Common myeloid progenitor, CD34-positive (primary cell): Measurements from ENCODE around the gene CREG2.
A peak's percentile ranks its signal among the peaks of the same experiment; 100 is the strongest.
"Not testable (repeated sequence)": the region's sequence is repeated elsewhere in the genome, so short reads cannot be mapped to it uniquely, and the experiment has no call there.

Source experiments
- CTCF ChIA-PET: fragments of 350-600 bp; sonication (Branson Sonifier 250); formaldehyde crosslinking; loops from one replicate; lab custom pipeline; 2021; ENCODE audit warnings: antibody characterized with exemption; lab: Charles Lee
- POLR2A ChIA-PET: fragments of 350-600 bp; sonication (Branson Sonifier 250); formaldehyde crosslinking; loops from one replicate; lab custom pipeline; 2021; ENCODE audit warnings: antibody characterized with exemption; lab: Charles Lee
- DNase-seq, 3 donors: peaks; one replicate each; pipeline versions ENCODE4 v3.0.0 to v3.0.0-alpha.2; 2013
- H3K27ac ChIP-seq, 2 experiments: 1 replicate in 1 of 2; 2 replicates in 1 of 2; pipeline ENCODE4 v1.7.0; 2013; ENCODE audit warnings: inconsistent platforms in 2 of 2, low read length in 2 of 2, mild to moderate bottlenecking in 2 of 2, low read depth in 1 of 2, moderate library complexity in 1 of 2; ENCODE audit not compliant: severe bottlenecking in 2 of 2, insufficient read depth in 1 of 2, poor library complexity in 1 of 2
- H3K27me3 ChIP-seq, 5 experiments: replicated peaks in 2 of 5; 1 replicate in 3 of 5; 2 replicates in 2 of 5; pipeline versions ENCODE4 v1.6.1 to v1.7.0; 2013; ENCODE audit warnings: low read length in 4 of 5, mild to moderate bottlenecking in 2 of 5, moderate library complexity in 2 of 5, inconsistent platforms in 1 of 5; ENCODE audit not compliant: insufficient read depth in 5 of 5, control insufficient read depth in 4 of 5
- H3K36me3 ChIP-seq, 4 experiments: 1 replicate in 2 of 4; 2 replicates in 2 of 4; pipeline versions ENCODE4 v1.6.1 to v1.7.0; 2013; ENCODE audit warnings: low read length in 3 of 4, control low read depth in 1 of 4, mild to moderate bottlenecking in 1 of 4; ENCODE audit not compliant: control insufficient read depth in 4 of 4, insufficient read depth in 4 of 4
- H3K4me1 ChIP-seq, 4 experiments: 1 replicate in 3 of 4; 2 replicates in 1 of 4; pipeline versions ENCODE4 v1.6.1 to v1.7.1; 2013; ENCODE audit warnings: low read length in 3 of 4, mild to moderate bottlenecking in 3 of 4, control low read depth in 1 of 4, inconsistent platforms in 1 of 4, moderate library complexity in 1 of 4; ENCODE audit not compliant: control insufficient read depth in 4 of 4, insufficient read depth in 4 of 4; ENCODE audit errors: control extremely low read depth in 1 of 4
- H3K4me3 ChIP-seq, 7 experiments: 1 replicate in 4 of 7; 2 replicates in 3 of 7; pipeline versions ENCODE4 v1.5.1 to v1.7.0; 2013; ENCODE audit warnings: mild to moderate bottlenecking in 7 of 7, low read length in 6 of 7, moderate library complexity in 6 of 7, inconsistent platforms in 2 of 7, low read depth in 2 of 7, control low read depth in 1 of 7; ENCODE audit not compliant: insufficient read depth in 4 of 7, control insufficient read depth in 1 of 7; ENCODE audit errors: extremely low read depth in 1 of 7
- H3K9me3 ChIP-seq, 5 experiments: 1 replicate in 4 of 5; 2 replicates in 1 of 5; pipeline versions ENCODE4 v1.6.1 to v1.7.1; 2013; ENCODE audit warnings: low read length in 4 of 5, mild to moderate bottlenecking in 2 of 5, inconsistent platforms in 1 of 5, low read depth in 1 of 5, moderate library complexity in 1 of 5; ENCODE audit not compliant: control insufficient read depth in 4 of 5, insufficient read depth in 2 of 5; ENCODE audit errors: control extremely low read depth in 1 of 5
- WGBS: methylation state at CpG from one replicate; pipeline ENCODE4 v1.1.5; 2013; ENCODE audit not compliant: insufficient coverage; 5-methylcytosine and 5-hydroxymethylcytosine counted together

The CREG2 gene

DNA sequence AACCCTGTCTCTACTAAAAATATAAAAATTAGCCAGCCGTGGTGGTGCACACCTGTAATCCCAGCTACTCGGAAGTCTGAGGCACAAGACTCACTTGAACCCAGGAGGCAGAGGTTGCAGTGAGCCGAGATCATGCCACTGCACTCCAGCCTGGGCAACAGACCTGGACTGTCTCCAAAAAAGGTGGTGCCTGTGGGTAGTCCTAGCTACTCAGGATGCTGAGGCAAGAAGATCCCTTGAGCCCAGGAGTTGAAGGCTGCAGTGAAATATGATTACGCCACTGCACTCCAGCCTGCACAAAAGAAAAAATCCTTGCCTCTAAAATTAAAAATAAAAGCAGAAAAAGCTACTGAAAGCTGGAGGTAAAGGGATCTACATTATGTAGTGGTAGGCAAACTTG, 34.7 kb downstream of the CREG2 start:
- H3K4me3 ChIP-seq, POLR2A ChIA-PET, H3K27me3 ChIP-seq: not testable (repeated sequence)

DNA sequence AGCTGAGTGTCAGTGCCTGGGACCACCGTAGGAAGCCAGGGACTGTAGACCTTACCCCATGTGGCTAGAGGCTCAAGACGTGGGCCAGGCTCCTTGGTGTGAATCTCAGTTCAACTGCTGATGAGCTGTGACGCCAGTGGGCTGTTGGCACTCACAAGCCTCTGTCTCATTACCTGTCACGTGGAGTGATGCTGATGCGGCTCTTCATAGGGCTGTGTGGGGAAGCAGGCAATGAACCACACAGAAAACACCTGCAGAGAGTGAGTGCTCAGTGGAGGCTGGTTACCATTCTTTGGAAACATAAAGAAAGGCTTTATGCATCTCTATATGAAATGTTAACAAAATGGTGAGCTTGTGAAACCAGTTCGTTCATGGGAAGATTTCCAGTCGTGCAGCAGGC, 36.1 kb downstream of the CREG2 start:
- DNase-seq = no peak

More for the DNA sequence above, 34.7 kb downstream of the CREG2 start:
- 84% methylated on average over 3 of the region's 4 CpGs for WGBS
- not testable (repeated sequence) for DNase-seq, H3K36me3 ChIP-seq, H3K27ac ChIP-seq, H3K9me3 ChIP-seq, H3K4me1 ChIP-seq
- CTCF ChIA-PET = interaction anchor here (1.3 to 1.4 kb wide), 2 partner anchors 9 to 10 kb away, joined by 3 to 5 read pairs; no protein-coding TSS in a partner anchor

DNA sequence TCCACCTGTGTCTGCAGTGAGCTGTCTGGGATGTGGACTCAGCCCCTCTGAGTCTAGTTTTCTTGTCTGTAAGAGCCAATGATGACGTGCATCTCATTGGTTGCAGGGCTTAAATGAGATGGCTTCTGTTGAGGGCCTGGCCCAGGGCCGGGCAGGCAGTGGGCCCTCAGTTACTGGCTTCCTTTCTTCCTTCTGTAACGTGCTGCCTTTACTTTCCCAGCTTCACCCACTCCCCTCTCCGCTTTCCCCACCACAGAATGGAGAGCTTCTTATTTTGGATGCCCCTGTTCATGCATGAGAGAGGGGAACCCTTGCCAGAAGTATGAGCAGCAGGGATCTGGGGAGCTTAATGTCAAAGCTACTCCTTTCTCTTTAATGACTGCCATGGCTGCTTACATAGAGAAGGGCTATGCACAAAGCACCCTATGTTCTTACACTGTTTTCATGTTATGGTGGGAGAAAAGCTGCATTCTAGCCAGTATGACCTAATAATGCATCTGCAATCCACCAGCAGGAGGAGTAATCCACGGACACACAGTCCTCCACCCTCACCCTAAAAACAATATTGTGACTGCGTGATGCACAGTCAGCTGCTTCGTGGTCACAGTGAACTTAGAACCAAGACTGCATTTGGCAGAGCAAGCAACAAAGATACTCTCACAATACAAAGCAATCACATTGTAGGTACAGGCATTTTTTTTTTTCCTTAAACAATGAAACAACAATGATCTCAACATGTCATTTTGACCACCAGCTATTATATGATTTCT, 37.2 kb downstream of the CREG2 start:
- DNase-seq = peak; percentile 36 to 69 (median 58)
- 75% methylated on average over 3 of the region's 7 CpGs for WGBS
- Histone ChIP-seq H3K36me3 (no peaks in the 10 kb centered on the region), H3K4me1 (peaks cover 0 to 6% (median 0%) of the 10 kb centered on the region in 4 experiments), H3K4me3 (no peak overlapping the region), H3K27me3 (no peaks in the 10 kb centered on the region), H3K27ac (no peak overlapping the region), H3K9me3 (no peaks in the 10 kb centered on the region)
- POLR2A ChIA-PET = interaction anchor here (0.6 to 0.7 kb wide), 5 partner anchors 26 to 252 kb away, joined by 3 to 7 read pairs (median 4); no protein-coding TSS in a partner anchor
- CTCF ChIA-PET = interaction anchor here (0.9 to 4.0 kb wide), 10 partner anchors 8 to 485 kb away, joined by 3 to 29 read pairs (median 6); partner anchors contain the start of gene CREG2

More for the DNA sequence above, 36.1 kb downstream of the CREG2 start:
- H3K9me3 ChIP-seq = no peaks in the 10 kb centered on the region
- peaks cover 0 to 6% (median 0%) of the 10 kb centered on the region in 4 experiments for H3K4me1 ChIP-seq
- WGBS = 90% methylated on average over 7 of the region's 7 CpGs
- H3K27me3 ChIP-seq = no peaks in the 10 kb centered on the region
- H3K4me3 ChIP-seq = no peak overlapping the region
- POLR2A ChIA-PET = interaction anchor here (0.7 kb wide), 1 partner anchor 11 kb away, joined by 3 read pairs; no protein-coding TSS in a partner anchor
- no peak overlapping the region for H3K27ac ChIP-seq
- CTCF ChIA-PET = interaction anchor here (0.8 to 4.0 kb wide), 7 partner anchors 9 to 480 kb away, joined by 3 to 29 read pairs (median 5); partner anchors contain the start of gene CREG2
- H3K36me3 ChIP-seq = no peaks in the 10 kb centered on the region

GRCh38 chr2:101348883-101349282, 38.4 kb downstream of the CREG2 start:
- ChIA-PET POLR2A (no interaction called here), CTCF (interaction anchor here (0.9 to 4.0 kb wide), 8 partner anchors 10 to 487 kb away, joined by 3 to 29 read pairs (median 6); partner anchors contain the start of gene CREG2)
- 100% methylated on average over 1 of the region's 1 CpG for WGBS
- Histone ChIP-seq H3K27ac (no peak overlapping the region), H3K36me3 (no peaks in the 10 kb centered on the region), H3K4me1 (peaks cover 0 to 6% (median 0%) of the 10 kb centered on the region in 4 experiments), H3K4me3 (no peak overlapping the region), H3K27me3 (no peaks in the 10 kb centered on the region), H3K9me3 (no peaks in the 10 kb centered on the region)
- no peak for DNase-seq

DNA sequence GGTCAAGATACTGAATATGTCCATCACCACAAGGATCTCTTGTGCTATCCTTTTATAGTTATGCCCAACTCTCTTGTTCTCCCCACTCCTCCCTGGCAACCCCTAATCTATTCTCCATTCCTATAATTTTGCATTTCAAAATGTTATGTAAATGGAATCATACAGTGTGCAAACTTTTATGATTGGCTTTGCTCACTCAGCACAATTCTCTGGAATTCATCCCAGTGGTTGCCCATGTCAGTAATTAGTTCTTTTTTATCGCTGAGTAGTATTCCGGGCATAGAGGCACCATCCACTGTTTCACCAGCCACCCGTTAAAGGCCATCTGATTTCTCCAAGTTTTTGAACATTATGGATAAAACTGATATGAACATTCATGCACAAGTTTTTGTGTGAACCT, 40.4 kb downstream of the CREG2 start:
- H3K27ac ChIP-seq = no peak overlapping the region
- no peak for DNase-seq
- ChIA-PET CTCF (interaction anchor here (0.9 to 2.5 kb wide), 6 partner anchors 11 to 486 kb away, joined by 3 to 9 read pairs (median 4); no protein-coding TSS in a partner anchor), POLR2A (no interaction called here)
- no peaks in the 10 kb centered on the region for H3K9me3 ChIP-seq
- 100% methylated on average over 3 of the region's 3 CpGs for WGBS
- no peaks in the 10 kb centered on the region for H3K27me3 ChIP-seq
- H3K36me3 ChIP-seq = no peaks in the 10 kb centered on the region
- peaks cover 0 to 6% (median 0%) of the 10 kb centered on the region in 4 experiments for H3K4me1 ChIP-seq
- H3K4me3 ChIP-seq = no peak overlapping the region

GRCh38 chr2:101344137-101344536, 43.2 kb downstream of the CREG2 start:
- H3K4me3 ChIP-seq = no peak overlapping the region
- H3K27ac ChIP-seq = no peak overlapping the region
- no peaks in the 10 kb centered on the region for H3K27me3 ChIP-seq
- DNase-seq = no peak
- ChIA-PET CTCF (interaction anchor here (1.1 kb wide), 2 partner anchors 9 to 38 kb away, joined by 3 read pairs; no protein-coding TSS in a partner anchor), POLR2A (no interaction called here)
- H3K9me3 ChIP-seq = no peaks in the 10 kb centered on the region
- peaks cover 0 to 20% (median 10%) of the 10 kb centered on the region in 4 experiments for H3K4me1 ChIP-seq
- 89% methylated on average over 5 of the region's 5 CpGs for WGBS
- H3K36me3 ChIP-seq = no peaks in the 10 kb centered on the region
